Measurements from ENCODE around the gene LAG3.

Gene LAG3

DNA sequence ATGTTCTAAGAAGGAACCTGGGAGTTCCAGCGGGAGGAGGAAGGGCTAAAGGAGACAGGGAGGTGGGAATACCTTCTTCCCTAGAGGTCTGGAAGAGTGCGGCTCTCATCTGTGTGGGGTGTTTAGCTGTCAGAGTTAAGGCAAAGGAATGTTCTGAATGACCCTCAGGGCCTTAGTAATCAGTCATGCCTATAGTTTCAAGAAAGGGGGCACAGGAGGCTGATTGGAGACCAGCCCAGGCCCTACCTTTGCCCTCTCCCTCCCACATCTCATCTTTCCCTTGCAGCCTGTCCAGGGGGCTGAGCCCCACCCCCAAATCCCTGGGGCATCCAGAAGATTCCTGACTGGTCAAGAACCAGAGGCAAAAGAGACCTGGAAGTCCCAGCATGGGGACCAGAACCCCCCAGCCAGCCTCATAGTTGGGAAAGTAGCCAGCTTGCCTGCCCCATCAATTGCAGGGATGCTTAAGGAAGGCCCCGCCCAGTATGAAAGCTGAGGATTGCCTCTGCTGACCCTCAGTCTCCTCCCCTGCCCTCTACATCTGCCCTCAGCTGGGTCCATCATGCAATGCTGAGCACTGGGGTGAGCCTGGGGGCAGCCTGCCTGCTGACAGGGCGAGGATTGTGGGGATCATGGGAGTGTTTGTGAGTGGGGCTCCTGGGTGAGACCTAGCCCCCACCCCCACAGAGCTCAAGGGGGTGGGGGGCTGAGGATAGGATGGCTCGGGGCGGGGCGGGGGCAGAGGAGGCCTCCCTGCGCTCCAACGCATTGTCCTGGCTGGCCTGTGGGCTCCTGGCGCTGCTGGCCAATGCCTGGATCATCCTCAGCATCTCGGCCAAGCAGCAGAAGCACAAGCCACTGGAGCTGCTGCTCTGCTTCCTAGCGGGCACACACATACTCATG, 51.1 kb downstream of the LAG3 start:
- DNase-seq (ENCODE audit: low read depth, low spot score) = no peak

DNA sequence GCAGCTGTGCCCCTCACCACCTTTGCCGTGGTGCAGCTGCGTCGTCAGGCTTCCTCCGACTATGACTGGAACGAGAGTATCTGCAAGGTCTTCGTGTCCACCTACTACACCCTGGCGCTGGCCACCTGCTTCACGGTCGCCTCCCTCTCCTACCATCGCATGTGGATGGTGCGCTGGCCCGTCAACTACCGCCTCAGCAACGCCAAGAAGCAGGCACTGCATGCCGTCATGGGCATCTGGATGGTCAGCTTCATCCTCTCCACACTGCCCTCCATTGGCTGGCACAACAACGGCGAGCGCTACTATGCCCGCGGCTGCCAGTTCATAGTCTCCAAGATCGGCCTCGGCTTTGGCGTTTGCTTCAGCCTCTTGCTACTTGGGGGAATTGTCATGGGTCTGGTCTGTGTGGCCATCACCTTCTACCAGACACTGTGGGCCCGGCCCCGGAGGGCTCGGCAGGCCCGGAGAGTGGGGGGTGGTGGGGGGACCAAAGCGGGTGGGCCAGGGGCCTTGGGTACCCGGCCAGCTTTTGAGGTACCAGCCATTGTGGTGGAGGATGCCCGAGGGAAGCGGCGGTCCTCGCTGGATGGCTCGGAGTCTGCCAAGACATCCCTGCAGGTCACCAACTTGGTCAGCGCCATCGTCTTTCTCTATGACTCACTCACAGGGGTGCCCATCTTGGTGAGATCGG, 51.9 kb downstream of the LAG3 start:
- DNase-seq (ENCODE audit: low read depth, low spot score) = no peak

DNA sequence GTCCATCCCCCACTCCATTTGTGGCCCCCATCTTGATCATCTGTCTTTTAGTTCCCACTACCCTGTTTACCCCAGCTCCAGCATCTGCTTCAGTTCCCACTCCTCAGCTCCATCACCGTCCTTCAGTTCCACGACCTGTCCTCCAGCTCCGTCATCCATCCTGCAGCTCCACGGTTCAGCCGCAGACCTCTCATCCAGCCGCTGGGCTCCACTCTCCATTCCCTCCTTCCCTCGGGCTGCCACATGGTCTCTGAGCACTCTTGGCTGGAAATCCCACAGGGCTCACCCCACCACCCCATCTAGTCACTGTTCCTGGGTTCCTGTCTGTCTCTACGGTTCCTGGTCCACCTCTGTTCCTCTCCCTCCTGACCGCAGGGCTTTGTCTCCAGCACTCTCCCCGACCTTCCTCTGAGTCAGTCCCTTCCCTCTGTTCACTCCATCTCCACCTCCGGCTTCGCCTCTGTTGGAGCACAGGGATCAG, 52.6 kb downstream of the LAG3 start:
- DNase-seq (ENCODE audit: low read depth, low spot score) = no peak

DNA sequence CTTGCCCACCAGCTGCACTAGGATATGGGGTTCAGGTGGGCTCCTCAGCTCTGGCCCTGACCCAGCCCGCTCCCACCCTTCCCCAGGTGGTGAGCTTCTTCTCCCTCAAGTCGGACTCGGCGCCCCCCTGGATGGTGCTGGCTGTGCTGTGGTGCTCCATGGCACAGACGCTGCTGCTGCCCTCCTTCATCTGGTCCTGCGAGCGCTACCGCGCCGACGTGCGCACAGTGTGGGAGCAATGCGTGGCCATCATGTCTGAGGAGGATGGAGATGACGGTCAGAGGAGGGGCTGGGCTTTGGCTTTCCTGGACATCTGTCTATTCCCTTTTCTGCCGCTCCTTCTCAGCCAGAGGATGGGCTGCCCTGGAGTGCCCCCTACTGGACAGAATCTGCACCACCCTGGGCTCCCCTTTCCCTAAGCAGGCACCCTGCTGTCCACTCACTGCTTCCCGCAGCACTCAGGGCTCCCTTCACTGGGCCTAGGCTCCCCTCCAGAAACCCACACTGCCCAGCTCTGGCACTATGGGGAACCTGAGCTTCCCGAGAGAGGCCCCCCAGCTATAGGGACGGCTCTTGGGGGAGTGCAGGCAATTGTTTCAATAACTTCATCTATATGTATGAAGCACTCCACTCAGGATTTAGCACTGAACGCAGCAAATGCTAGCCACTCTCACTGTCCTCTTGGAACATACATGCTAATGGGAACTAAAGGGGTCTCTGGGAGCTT, 53.2 kb downstream of the LAG3 start:
- DNase-seq (ENCODE audit: low read depth, low spot score) = peak; percentile 57

DNA sequence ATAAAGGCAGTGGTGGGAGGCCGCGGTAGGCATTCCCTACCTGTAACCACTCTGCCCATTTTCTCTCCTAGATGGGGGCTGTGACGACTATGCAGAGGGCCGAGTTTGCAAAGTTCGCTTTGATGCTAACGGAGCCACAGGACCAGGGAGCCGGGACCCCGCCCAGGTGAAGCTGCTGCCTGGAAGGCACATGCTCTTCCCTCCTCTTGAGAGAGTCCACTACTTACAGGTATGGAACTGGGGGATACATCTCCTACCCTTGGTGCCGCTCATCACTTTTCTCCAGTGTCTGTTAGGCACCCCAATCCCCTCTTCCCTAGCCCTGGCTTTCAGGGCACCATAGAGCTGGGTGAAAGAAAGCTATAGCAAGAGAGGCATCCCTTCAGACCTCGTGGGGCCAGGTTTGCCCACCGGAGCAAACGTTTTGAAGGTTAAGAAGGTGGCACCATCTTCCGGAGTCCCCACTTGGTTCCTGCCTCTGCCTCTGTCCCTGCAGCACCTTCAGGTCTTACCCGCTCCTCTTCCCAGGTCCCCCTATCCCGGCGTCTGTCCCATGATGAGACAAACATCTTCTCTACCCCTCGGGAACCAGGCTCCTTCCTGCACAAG, 53.9 kb downstream of the LAG3 start:
- DNase-seq (ENCODE audit: low read depth, low spot score) = no peak

DNA sequence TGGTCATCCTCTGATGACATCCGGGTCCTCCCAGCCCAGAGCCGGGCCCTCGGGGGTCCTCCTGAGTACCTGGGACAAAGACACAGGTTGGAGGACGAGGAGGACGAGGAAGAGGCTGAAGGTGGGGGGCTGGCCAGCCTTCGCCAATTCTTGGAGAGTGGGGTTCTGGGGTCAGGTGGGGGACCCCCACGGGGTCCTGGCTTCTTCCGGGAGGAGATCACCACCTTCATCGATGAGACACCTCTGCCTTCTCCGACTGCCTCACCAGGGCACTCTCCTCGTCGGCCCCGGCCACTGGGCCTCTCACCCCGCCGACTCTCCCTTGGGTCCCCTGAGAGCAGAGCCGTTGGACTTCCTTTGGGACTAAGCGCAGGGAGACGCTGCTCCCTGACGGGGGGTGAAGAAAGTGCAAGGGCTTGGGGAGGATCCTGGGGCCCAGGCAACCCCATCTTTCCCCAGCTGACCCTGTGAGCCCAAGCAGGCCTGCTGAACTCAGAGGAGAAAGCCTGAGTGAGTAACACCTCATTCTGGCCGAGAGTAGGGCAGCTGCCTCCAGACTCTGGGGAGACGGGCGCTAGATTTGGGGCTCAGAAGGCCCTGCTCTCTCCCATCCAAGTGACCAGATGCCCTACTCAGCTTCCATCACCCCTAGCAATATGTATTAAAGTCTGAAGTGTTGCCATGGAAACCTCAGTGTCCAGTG, 54.6 kb downstream of the LAG3 start:
- DNase-seq (ENCODE audit: low read depth, low spot score) = no peak

DNA sequence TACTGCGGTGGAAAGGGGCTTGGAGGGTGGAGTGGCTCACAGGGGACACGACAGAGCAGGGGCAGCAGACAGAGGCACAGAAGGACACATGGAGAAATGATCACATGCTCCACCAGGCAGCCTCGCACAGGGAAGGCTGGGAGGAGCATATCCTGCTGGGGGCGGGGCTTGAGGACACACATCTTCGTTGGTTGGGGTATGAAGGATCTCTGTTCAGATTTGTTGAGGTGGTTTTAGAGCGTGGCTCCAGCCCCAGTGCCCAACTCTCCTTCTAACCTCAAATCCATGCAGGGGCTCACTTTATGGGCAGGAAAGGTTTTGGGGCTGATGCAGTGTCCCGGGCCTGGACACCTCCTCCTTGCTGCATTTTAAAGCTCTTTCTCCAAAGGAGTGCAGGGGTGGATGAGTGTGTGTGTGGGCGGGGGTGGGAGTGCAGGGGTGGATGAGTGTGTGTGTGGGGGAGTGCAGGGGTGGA, 55.2 kb downstream of the LAG3 start:
- DNase-seq (ENCODE audit: low read depth, low spot score) = no peak

Measured in activated CD4-positive, CD25-positive, alpha-beta regulatory T cell treated with anti-CD3 and anti-CD28 coated beads, Interleukin-2, amount 50 U/mL, for 16 hours (primary cell).